Left renal pelvis (tissue), 4 donors: ENCODE data around the gene PGGHG. TPM values are rescaled to one million over a fixed set of nuclear protein-coding genes. Genes with fewer than 3 reads are reported as not detected.
"Not testable (repeated sequence)": the region's sequence is repeated elsewhere in the genome, so short reads cannot be mapped to it uniquely, and the experiment has no call there.

ENCODE experiments used
- DNase-seq, 4 donors: peaks; one replicate each; pipeline ENCODE4 v3.0.0-alpha.2; 2013; ENCODE audit warnings: low read depth in 4 of 4, low spot score in 3 of 4
- polyA plus RNA-seq, 4 donors: library from polyadenylated mRNA; unstranded; fragments of 120-200 nt; gene quantifications; one replicate each; pipeline ENCODE4 v1.2.1, GENCODE V29; 2013; ENCODE audit not compliant: insufficient read length in 4 of 4

PGGHG gene
- polyA plus RNA-seq, 4 donors: 8.3 to 25.1 (median 16.7) TPM

DNA sequence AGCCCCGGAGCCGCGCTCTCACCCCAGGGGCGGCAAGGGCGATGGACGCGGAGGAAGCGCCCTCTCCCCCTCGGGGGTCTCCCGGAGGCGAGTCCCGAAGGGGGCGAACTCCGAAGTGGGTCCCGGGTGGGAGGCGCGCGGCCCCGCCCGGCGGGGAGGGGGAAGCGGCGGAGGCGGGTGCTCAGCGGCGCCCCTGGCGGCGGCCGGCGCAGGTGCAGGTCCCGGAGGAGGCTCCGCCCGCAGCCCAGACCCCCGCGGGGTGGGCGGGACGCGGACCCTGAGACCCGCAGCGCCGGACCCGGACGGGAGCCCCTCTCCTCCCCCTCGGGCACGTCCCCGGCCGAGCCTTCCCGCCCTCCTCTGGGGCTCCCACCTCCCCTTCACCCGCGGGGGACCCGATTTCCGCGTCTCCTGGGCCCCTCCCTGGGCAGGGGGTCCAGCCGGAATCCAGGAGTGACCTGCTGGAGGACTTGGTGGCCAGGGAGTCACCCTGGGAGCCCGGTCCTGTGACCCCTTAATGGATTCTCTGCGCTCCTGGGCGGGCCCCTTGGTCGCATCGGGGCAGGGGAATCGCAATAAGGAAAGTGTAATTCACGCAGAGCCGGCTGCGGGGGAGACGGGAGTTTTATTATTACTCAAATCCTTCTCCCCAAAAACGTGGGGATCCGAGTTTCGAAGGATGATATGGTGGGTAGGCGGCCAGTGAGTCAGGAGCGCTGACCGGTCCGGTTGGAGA is 22.3 kb downstream of the PGGHG start:
- DNase-seq: not testable (repeated sequence)

DNA sequence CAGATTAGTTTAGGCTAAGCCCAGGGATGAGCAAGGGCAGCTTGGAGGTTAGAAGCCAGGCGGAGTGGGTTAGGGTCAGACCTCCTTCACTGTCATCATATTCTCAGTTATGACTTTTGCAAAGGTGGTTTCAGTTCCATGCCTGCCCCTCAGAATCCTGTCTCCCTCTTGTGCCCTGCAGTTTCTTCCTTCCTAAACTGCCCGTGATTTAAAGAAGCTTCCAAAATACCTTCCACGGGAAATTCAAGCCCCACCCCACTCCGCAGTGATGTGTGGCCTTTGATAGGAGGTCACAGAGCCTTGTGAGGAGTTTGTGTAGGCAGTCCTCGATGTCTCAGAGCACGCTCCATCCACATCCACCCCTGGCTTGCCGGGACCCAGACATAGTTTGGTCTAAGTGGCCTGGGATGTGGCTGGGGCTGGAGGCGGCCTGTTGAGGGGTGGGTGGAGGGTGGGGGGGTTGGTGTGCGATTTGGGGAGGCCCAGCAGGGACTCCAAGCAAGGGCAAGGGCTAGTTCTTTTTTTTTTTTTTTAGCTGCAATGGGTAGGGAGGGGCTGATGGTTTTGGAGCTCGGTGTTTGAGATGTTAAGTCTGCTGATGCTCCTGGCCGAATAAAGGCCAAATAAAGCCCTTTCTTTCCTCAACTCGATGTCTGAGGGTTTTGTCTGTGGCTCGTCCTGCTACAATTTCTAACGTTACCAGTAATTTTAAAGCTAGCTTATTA is 23.3 kb downstream of the PGGHG start:
- DNase-seq: no peak

DNA sequence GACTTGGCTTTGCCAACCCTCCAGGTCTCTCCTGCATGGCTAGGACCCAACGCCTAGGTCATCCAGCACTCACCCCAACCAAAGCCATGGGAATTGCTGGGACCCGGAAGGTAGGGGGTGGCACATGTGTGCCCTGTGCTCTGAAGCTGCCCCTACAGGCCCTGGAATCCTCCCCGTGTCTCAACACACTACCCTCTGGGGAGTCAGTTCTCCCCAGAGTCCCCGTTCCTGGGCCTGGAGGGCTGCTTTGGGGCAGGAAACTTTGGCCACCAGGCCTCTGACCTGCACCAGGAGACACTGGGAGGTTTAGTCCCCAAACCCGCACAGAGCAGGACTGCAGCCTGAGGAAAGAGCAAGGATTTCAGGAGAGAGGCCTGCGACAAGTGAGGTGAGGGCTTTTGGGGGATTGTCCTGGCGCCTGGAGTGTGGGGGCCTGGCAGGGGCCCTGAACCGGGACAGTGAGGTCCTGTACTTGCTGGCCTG is 24.4 kb downstream of the PGGHG start:
- no peak for DNase-seq

DNA sequence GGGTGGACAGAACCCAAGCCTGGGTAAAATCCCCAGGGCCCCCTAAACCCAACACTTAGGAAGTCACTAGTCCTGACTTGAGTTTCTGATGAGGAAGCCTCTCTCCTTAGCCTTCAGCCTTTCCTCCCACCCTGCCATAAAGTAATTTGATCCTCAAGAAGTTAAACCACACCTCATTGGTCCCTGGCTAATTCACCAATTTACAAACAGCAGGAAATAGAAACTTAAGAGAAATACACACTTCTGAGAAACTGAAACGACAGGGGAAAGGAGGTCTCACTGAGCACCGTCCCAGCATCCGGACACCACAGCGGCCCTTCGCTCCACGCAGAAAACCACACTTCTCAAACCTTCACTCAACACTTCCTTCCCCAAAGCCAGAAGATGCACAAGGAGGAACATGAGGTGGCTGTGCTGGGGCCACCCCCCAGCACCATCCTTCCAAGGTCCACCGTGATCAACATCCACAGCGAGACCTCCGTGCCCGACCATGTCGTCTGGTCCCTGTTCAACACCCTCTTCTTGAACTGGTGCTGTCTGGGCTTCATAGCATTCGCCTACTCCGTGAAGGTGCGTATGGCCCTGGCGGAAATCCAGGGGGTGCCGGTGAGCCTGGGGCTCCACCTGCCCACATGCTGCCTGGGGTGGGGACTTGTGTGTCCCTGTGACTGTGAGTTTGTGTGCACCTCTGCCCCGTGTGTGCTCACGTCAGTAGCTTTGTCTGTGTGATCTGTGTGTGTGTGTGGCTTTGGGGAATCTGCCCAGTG is 25.0 kb downstream of the PGGHG start, which contains the start of gene IFITM1:
Gene IFITM1, plus strand, starts transcription at position 254 of the 767 bp plus-strand sequence. Its CDS starts 131 bp downstream, at position 385.
- peak in 1 of 4 donors; percentile 66 for DNase-seq

DNA sequence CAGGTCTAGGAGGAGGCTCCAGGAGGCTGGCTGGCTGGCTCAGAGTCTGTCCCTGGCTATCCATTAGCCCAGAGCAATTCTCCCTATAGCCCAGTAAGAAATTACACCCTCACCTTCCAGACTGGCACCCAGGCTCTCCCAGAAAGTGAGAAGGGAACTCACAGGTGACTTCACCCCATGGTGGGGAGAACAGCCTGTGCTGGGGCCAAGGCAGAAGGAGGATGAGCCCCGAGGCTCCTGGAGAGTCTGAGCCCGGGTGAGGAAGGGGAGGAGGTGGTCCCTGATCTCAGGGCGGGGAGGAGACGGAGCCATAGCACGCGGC is 25.6 kb downstream of the PGGHG start:
- not testable (repeated sequence) for DNase-seq

DNA sequence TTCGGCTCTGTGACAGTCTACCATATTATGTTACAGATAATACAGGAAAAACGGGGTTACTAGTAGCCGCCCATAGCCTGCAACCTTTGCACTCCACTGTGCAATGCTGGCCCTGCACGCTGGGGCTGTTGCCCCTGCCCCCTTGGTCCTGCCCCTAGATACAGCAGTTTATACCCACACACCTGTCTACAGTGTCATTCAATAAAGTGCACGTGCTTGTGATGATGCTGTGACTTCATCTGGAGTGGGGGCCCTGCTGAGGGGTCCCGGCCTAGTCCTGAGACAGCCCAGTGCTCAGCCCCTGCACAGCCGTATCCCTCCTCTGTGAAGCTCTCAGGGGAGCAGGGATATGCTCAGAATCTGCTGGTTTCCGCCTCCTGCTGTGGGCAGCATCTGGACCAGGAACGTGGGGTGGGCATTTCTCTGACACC is 26.1 kb downstream of the PGGHG start:
- DNase-seq: no peak

DNA sequence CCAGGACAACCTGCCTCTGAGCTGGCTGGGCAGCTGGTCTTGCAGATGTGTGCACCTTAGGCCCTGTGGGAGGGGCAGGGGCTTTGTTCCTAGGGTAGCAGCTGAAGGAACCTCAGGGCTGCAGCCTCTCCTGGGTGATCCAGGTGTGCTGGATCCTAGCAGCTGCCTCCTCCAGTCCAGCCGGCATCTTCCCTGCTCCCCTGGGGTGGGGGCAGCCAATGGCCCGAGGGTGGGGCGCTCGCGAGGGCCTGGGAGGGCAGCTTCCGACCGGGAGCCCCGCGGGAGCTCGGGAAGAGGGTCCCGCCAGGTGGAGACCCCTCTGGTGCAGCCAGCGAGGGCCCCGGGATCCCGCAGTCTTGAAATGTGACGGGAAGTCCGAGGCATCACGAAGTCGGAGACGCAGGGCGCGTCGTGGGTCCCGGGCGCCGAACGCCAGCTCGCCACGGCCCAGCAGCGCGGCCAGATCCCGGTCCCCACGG is 26.6 kb downstream of the PGGHG start:
- DNase-seq: no peak

DNA sequence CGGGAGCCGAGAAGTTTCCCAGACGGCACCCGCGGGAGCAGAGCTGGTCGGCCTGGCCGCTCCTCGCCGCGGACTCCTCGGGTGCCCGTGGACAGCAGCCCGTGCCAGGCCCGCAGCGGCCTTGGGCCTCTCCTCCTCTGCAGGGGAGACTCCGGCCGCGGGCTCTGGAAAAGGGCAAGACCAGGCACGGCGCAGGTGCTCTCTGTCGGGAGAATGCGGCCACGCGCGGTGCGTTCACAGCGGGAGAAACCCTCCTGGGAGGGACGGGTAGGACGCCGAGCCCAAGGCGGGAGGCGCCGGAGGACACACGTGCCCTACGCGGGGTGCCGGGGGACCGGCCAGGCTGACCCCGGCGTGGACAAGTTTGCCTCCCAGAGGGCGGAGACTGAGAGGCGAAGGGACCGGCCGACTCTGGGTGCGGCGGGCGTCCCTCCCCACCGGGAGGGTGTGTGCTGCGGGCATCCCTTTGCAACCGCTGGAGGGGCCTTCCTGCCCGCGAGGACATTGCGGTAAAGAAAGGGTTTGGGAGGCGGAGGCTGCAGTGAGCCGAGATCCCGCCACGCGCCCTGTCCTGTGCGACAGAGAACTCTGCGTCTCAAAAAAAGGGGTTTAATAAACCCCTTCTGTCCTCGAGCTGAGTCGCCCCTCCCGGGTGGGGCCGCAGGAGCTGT is 27.2 kb downstream of the PGGHG start:
- no peak for DNase-seq

DNA sequence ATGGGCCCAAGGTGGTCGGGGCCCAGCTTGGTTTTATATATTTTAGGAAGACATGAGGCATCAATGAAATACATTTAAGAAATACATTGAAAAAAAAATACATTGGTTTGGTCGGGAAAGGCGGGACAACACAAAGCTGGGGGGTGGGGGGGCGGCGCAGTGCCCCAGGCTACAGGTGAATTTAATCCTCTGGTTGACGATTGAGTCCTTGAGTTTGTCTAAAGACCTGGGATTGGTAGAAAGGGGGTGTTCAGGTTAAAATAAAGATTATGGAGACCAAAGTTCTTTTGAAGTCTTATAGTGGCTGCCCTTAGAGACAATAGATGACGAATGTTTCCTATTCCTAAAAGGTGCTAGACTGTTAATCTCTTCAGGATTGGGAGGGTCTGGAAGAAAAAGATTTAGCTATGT is 28.0 kb downstream of the PGGHG start:
- no peak for DNase-seq

DNA sequence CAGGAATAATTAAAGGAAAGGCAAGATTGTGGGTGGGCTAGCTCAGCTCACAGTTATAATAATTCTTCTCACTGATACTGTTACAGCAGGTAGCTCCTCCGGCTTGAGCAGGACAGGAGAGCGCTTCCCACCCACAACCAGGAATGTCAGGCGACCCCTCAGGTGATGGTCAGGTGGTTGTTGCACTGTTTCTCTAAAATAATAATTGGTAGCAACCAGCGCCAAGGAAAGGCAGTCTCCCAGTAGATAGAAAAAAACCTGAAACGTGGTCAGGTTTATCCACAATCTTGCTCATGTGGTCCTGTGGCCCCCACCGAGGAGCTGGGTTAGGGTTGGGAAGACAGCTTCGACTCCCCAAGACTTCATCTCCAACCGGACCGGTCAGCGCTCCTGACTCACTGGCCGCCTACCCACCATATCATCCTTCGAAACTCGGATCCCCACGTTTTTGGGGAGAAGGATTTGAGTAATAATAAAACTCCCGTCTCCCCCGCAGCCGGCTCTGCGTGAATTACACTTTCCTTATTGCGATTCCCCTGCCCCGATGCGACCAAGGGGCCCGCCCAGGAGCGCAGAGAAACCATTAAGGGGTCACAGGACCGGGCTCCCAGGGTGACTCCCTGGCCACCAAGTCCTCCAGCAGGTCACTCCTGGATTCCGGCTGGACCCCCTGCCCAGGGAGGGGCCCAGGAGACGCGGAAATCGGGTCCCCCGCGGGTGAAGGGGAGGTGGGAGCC is 28.9 kb downstream of the PGGHG start:
- not testable (repeated sequence) for DNase-seq

DNA sequence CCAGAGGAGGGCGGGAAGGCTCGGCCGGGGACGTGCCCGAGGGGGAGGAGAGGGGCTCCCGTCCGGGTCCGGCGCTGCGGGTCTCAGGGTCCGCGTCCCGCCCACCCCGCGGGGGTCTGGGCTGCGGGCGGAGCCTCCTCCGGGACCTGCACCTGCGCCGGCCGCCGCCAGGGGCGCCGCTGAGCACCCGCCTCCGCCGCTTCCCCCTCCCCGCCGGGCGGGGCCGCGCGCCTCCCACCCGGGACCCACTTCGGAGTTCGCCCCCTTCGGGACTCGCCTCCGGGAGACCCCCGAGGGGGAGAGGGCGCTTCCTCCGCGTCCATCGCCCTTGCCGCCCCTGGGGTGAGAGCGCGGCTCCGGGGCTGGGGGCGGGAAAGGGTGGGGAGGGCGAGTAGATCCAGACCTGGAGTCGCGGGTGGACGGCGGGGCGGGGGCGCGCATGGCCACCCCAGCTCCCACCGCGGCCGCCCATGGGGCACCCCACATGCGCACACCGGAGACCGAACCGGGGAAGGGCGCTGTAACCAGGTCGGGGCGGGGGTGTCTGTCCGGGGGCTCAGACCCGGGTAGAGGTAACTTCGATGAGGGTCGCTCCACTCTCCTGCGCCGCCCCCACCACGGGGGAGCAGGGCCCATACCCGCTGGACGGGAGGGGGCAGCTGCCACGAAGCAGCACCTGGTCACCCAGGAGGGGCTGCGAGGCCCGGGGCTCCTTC is 29.6 kb downstream of the PGGHG start:
- DNase-seq: not testable (repeated sequence)

DNA sequence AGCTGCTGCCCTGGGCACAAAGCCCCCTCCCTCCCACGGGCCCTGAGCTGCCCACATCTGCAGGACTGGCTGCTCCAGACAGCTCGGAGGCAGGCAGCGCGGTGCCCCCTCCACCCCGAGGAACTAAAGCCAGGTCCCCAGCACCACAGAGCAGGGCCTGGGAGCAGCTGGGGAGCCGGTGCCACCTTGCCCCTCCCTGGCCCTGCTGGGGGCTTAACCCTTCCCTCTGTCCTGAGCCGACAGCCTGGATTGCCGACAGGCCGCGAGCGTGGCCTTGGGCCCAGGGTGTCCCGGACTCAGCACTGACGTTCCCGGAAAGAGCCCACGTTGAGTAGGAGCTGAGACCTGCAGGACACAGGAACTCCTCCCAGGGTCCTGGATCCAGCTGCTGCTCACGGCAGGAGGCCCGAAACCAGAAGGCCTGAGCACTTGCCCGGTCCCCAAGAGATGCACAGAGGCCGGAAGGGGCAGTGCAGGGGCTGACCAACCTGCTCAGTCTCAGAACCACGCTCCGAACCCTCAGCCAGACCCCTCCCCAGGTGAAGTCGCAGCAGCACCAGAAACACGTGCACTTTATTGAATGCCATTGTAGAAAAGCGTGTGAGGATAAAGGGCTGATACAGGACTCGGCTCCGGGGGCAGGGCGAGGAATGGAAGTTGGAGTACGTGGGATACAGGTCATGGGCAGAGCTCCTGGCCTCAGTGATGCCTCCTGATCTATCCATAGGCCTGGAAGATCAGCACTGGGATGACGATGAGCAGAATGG is 30.4 kb downstream of the PGGHG start:
- DNase-seq: not testable (repeated sequence)

DNA sequence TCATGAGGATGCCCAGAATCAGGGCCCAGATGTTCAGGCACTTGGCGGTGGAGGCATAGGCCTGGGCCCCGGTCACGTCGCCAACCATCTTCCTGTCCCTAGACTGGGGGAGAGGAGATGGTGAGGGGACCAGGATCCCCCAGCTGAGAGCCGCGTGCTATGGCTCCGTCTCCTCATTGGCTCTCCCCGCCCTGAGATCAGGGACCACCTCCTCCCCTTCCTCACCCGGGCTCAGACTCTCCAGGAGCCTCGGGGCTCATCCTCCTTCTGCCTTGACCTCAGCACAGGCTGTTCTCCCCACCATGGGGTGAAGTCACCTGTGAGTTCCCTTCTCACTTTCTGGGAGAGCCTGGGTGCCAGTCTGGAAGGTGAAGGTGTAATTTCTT is 31.0 kb downstream of the PGGHG start:
- DNase-seq: not testable (repeated sequence)

DNA sequence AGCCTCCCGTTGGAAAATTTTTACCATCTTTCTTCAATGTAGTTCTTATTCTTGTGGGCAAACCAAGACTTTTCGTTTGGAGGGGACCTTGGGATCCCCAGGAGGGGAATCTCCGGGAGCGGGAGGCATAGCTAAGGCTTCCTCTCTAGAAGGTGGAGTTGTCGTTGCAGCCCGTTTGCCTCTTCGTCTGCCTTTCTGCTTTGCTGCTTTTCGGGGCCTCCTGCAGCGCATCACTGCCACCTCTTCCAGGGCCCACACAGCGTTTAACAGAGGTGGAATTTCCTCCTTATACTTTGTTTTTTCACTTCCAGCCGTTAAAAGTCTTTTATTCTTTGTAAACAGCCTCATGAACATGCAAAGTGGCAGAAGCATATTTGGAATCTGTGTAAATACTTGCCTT is 35.2 kb downstream of the PGGHG start:
- DNase-seq: no peak

DNA sequence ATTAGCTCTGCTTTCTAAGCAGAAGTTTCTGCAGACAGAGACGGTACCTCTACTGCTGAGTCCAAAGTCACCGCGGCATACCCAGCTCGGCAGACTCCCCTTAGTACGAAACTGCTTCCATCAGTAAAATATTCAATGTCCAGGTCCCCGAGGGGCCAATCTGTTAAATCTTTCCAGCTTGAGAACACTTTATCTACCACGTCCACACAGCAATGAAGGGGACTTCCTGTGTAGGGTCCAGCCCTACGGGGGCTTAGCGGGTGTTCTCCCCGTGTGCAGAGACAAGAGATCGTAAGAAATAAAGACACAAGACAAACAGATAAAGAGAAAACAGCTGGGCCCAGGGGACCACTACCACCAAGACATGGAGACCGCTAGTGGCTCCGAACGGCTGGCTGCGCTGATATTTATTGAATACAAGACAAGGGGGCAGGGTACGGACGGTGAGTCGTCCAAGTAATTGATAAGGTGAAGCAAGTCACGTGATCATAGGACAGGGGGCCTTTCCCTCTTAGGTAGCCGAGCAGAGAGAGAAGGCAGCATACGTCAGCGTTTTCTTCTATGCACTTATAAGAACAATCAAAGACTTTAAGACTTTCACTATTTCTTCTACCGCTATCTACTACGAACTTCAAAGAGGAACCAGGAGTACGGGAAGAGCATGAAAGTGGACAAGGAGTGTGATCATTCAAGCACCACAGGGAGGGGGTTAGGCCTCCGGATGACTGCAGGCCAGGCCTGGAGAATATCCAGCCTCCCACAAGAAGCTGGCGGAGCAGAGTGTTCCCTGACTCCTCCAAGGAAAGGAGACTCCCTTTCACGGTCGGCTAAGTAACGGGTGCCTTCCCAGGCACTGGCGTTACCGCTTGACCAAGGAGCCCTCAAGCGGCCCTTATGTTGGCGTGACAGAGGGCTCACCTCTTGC is 35.9 kb downstream of the PGGHG start:
- not testable (repeated sequence) for DNase-seq

DNA sequence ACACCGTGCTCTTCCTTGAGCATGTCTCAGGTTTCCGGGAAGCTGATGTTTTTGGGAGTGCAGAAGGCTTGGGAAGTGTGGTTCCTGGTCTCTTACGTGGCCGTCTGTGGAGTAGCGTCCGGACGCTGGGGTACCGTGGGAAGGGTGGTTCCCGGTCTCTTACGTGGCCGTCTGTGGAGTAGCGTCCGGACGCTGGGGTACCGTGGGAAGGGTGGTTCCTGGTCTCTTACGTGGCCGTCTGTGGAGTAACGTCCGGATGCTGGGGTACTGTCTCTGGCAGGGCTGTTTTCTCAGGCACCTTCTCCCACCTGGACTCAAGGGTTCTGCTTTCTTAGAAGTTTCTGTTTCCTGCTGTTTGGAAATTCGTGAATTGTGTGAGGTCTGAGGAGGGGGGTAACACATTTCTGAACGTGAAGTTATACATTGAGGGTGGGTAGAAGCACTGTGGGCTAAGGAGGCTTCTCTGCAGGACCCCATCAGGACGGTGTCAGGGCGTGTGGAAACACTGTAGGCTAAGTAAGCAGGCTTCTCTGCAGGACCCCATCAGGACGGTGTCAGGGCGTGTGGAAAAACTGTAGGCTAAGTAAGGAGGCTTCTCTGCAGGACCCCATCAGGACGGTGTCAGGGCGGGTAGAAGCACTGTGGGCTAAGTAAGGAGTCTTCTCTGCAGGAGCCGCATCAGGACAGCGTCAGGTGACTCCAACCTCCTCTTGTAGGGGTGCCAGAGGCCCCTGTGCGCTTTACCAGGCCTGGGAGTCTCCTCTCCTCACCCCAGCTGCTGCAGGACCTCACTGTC is 37.1 kb downstream of the PGGHG start:
- no peak for DNase-seq

DNA sequence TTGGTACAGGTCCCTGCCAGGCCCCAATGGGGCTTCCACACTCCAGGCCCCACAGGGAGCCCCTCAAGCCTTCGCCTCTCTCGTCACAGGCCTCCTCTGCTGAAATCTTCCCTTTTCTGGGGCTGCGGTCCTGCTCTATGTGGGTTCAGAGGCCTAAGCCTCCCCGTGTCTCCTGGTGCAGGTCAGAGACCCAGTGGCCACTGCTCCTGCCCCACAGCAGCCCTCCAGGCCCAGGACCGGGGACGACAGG is 37.6 kb downstream of the PGGHG start:
- no peak for DNase-seq
